Vagina (tissue), 2 donors: ENCODE results near the gene SLC16A10. TPM values are rescaled to one million over a fixed set of nuclear protein-coding genes. Genes with fewer than 3 reads are reported as not detected.
"Not testable (repeated sequence)": the region's sequence is repeated elsewhere in the genome, so short reads cannot be mapped to it uniquely, and the experiment has no call there.

ENCODE experiments used
- DNase-seq, 2 donors: peaks; one replicate each; pipeline ENCODE4 v3.0.0-alpha.2; 2017; ENCODE audit errors: extremely low spot score in 2 of 2
- H3K27ac ChIP-seq: fragments of 200-600 bp; sonication (generic); one replicate; pipeline ENCODE4 v1.5.1; 2019
- H3K27me3 ChIP-seq: fragments of 200-600 bp; sonication (generic); one replicate; pipeline ENCODE4 v1.5.1; 2019
- H3K36me3 ChIP-seq, 2 donors: fragments of 200-600 bp; sonication (generic); one replicate each; pipeline ENCODE4 v1.5.1; 2017 to 2019
- H3K4me1 ChIP-seq: fragments of 200-600 bp; sonication (generic); one replicate; pipeline ENCODE4 v1.5.1; 2019
- H3K4me3 ChIP-seq, 2 donors: fragments of 200-600 bp; sonication (generic); 1 replicate in 1 of 2; 2 replicates in 1 of 2; pipeline ENCODE4 v1.5.1; 2016 to 2019
- H3K9me3 ChIP-seq: fragments of 200-600 bp; sonication (generic); one replicate; pipeline ENCODE4 v1.5.1; 2019
- CTCF ChIP-seq, 3 experiments: fragments of 450-650 bp in 2 of 3; fragments of 200-600 bp in 1 of 3; sonication (generic) in 1 of 3; IDR thresholded peaks; one replicate each; pipeline ENCODE4 v1.5.1; 2017 to 2019; ENCODE audit warnings: antibody characterized with exemption in 3 of 3, mild to moderate bottlenecking in 2 of 3, moderate library complexity in 2 of 3
- POLR2A ChIP-seq, 2 donors: fragments of 450-650 bp; IDR thresholded peaks; one replicate each; pipeline ENCODE4 v1.6.1; 2017; ENCODE audit warnings: antibody characterized with exemption in 2 of 2, mild to moderate bottlenecking in 2 of 2, moderate library complexity in 2 of 2
- POLR2AphosphoS5 ChIP-seq, 2 donors: sonication (generic); formaldehyde crosslinking; IDR thresholded peaks; one replicate each; pipeline ENCODE4 v1.9.0; 2017; ENCODE audit warnings: antibody characterized with exemption in 2 of 2, mild to moderate bottlenecking in 2 of 2, low read depth in 1 of 2; ENCODE audit not compliant: insufficient read depth in 1 of 2
- intact Hi-C: fragments of 100-400 bp; cut with DNase I; formaldehyde crosslinking; loops from one replicate; pipeline ENCODE4 v1.15.1; 2023
- total RNA-seq: library from RNA; depleted of rRNA; stranded (reverse); fragments of >200 nt; gene quantifications from one replicate; pipeline ENCODE4 v1.2.3, GENCODE V29; 2016

SLC16A10 gene
- total RNA-seq, 1 donor from 2014 or later, result 5.4 TPM

- Histone ChIP-seq H3K9me3 (no peaks in the 10 kb centered on the region), H3K27me3 (no peaks in the 10 kb centered on the region), H3K4me3 (no peak overlapping the region), H3K4me1 (no peaks in the 10 kb centered on the region), H3K27ac (no peak overlapping the region), H3K36me3 (no peaks in the 10 kb centered on the region)
- no peak for DNase-seq
- intact Hi-C loops, result no loop called here
- no peak for TF ChIP-seq POLR2A (IDR thresholded peaks at IDR 0.05)
- no peak for TF ChIP-seq CTCF (IDR thresholded peaks at IDR 0.05)
- no peak for TF ChIP-seq POLR2AphosphoS5 (IDR thresholded peaks at IDR 0.05; ENCODE audit: insufficient read depth in 1 of 2, low read depth in 1 of 2)
These were observed 36.9 kb upstream of the SLC16A10 start for GRCh38 chr6:111050261-111051023.

- intact Hi-C loops, result no loop called here
- Histone ChIP-seq H3K9me3 (no peaks in the 10 kb centered on the region), H3K27me3 (no peaks in the 10 kb centered on the region), H3K4me1 (no peaks in the 10 kb centered on the region), H3K4me3 (no peak overlapping the region), H3K36me3 (no peaks in the 10 kb centered on the region), H3K27ac (no peak overlapping the region)
- TF ChIP-seq POLR2A (IDR thresholded peaks at IDR 0.05) (no peak), POLR2AphosphoS5 (IDR thresholded peaks at IDR 0.05; ENCODE audit: insufficient read depth in 1 of 2, low read depth in 1 of 2) (no peak)
- DNase-seq, result no peak
These were observed 35.1 kb upstream of the SLC16A10 start for GRCh38 chr6:111052171-111052570.

- no peak for TF ChIP-seq POLR2A (IDR thresholded peaks at IDR 0.05)
- TF ChIP-seq CTCF (IDR thresholded peaks at IDR 0.05), result peak; percentile 23 to 65 (median 37)
- TF ChIP-seq POLR2AphosphoS5 (IDR thresholded peaks at IDR 0.05; ENCODE audit: insufficient read depth in 1 of 2, low read depth in 1 of 2), result peak in 1 of 2 donors; percentile 25
- H3K36me3 ChIP-seq, result no peaks in the 10 kb centered on the region
- no peaks in the 10 kb centered on the region for H3K27me3 ChIP-seq
- H3K27ac ChIP-seq, result no peak overlapping the region
- intact Hi-C loops, result no loop called here
- DNase-seq, result no peak
- H3K9me3 ChIP-seq, result no peaks in the 10 kb centered on the region
- no peaks in the 10 kb centered on the region for H3K4me1 ChIP-seq
- no peak overlapping the region for H3K4me3 ChIP-seq
These were observed 30.1 kb upstream of the SLC16A10 start for GRCh38 chr6:111057074-111057752.

- intact Hi-C loops, result no loop called here
- no peak for DNase-seq
- H3K27me3 ChIP-seq, result no peaks in the 10 kb centered on the region
- TF ChIP-seq POLR2AphosphoS5 (IDR thresholded peaks at IDR 0.05; ENCODE audit: insufficient read depth in 1 of 2, low read depth in 1 of 2), result no peak
- TF ChIP-seq CTCF (IDR thresholded peaks at IDR 0.05), result no peak
- TF ChIP-seq POLR2A (IDR thresholded peaks at IDR 0.05), result no peak
- H3K36me3 ChIP-seq, result no peaks in the 10 kb centered on the region
- H3K4me1 ChIP-seq, result no peaks in the 10 kb centered on the region
- no peaks in the 10 kb centered on the region for H3K9me3 ChIP-seq
- no peak overlapping the region for H3K27ac ChIP-seq
- no peak overlapping the region for H3K4me3 ChIP-seq
These were observed 25.8 kb upstream of the SLC16A10 start for GRCh38 chr6:111061508-111061907.

GRCh38 chr6:111061985-111062384 lies 25.3 kb upstream of the SLC16A10 start:
- H3K27me3 ChIP-seq, H3K4me3 ChIP-seq, H3K36me3 ChIP-seq, H3K27ac ChIP-seq, H3K4me1 ChIP-seq, intact Hi-C loops, H3K9me3 ChIP-seq, DNase-seq: not testable (repeated sequence)

GRCh38 chr6:111062860-111063259 lies 24.4 kb upstream of the SLC16A10 start:
- H3K36me3 ChIP-seq, H3K4me1 ChIP-seq, H3K27me3 ChIP-seq, H3K4me3 ChIP-seq, H3K9me3 ChIP-seq, intact Hi-C loops, H3K27ac ChIP-seq, DNase-seq: not testable (repeated sequence)
